Bronchial epithelial cell (primary cell): Measurements from ENCODE around the gene EFCAB8. TPM values are rescaled to one million over a fixed set of nuclear protein-coding genes. Genes with fewer than 3 reads are reported as not detected.
"Not testable (repeated sequence)": the region's sequence is repeated elsewhere in the genome, so short reads cannot be mapped to it uniquely, and the experiment has no call there.

Experiments
- DNase-seq: peaks from one replicate; pipeline ENCODE4 v3.0.0-alpha.2; 2010; ENCODE audit warnings: low read depth
- FAIRE-seq: peaks from 2 replicates; lab custom pipeline; 2011; peaks lifted over from hg19 to GRCh38; lab: Jason Lieb, UNC
- H3K27me3 ChIP-seq: 2 replicates; pipeline ENCODE4 v1.5.1; 2011; ENCODE audit warnings: low read length; ENCODE audit not compliant: control insufficient read depth, insufficient read depth
- H3K36me3 ChIP-seq: 2 replicates; pipeline ENCODE4 v1.5.1; 2011; ENCODE audit warnings: low read length; ENCODE audit not compliant: control insufficient read depth, insufficient read depth
- H3K4me3 ChIP-seq: 2 replicates; pipeline ENCODE4 v1.5.1; 2011; ENCODE audit warnings: mild to moderate bottlenecking, low read depth, low read length, control low read depth
- CTCF ChIP-seq: IDR thresholded peaks from 2 replicates; pipeline ENCODE4 v1.5.1; 2011; ENCODE audit warnings: mild to moderate bottlenecking, moderate library complexity, low read length, control low read depth, inconsistent platforms; ENCODE audit not compliant: insufficient read depth, severe bottlenecking
- total RNA-seq: library from RNA; depleted of rRNA; stranded (reverse); fragments of >200 nt; gene quantifications from 2 replicates; pipeline ENCODE4 v1.2.1, GENCODE V29; 2014

EFCAB8 gene
- total RNA-seq, 1 donor from 2014 or later, result under 0.01 TPM

GRCh38 chr20:32960222-32960518 lies 101.4 kb downstream of the EFCAB8 start:
- DNase-seq (no peak), FAIRE-seq (peak; percentile 32)
- H3K36me3 ChIP-seq, result no peaks in the 10 kb centered on the region
- no peaks in the 10 kb centered on the region for H3K27me3 ChIP-seq
- no peak for TF ChIP-seq CTCF
- no peak overlapping the region for H3K4me3 ChIP-seq

GRCh38 chr20:32960849-32961731 lies 102.4 kb downstream of the EFCAB8 start:
- TF ChIP-seq CTCF, result no peak
- Histone ChIP-seq H3K36me3 (no peaks in the 10 kb centered on the region), H3K4me3 (no peak overlapping the region), H3K27me3 (no peaks in the 10 kb centered on the region)
- no peak for FAIRE-seq
- DNase-seq, result no peak

GRCh38 chr20:32962053-32962452 lies 103.3 kb downstream of the EFCAB8 start:
- no peaks in the 10 kb centered on the region for H3K27me3 ChIP-seq
- H3K4me3 ChIP-seq, result no peak overlapping the region
- FAIRE-seq (no peak), DNase-seq (no peak)
- TF ChIP-seq CTCF, result no peak
- H3K36me3 ChIP-seq, result no peaks in the 10 kb centered on the region

- not testable (repeated sequence) for DNase-seq, FAIRE-seq, H3K4me3 ChIP-seq, H3K36me3 ChIP-seq, H3K27me3 ChIP-seq
These were observed 103.9 kb downstream of the EFCAB8 start for GRCh38 chr20:32962646-32963045.

GRCh38 chr20:32963176-32963575 lies 104.5 kb downstream of the EFCAB8 start:
- H3K27me3 ChIP-seq, result no peaks in the 10 kb centered on the region
- no peak for DNase-seq
- H3K4me3 ChIP-seq, result no peak overlapping the region
- H3K36me3 ChIP-seq, result no peaks in the 10 kb centered on the region
- no peak for FAIRE-seq
- TF ChIP-seq CTCF, result no peak

- no peak for DNase-seq
- FAIRE-seq, result no peak
- Histone ChIP-seq H3K27me3 (no peaks in the 10 kb centered on the region), H3K4me3 (no peak overlapping the region), H3K36me3 (no peaks in the 10 kb centered on the region)
- TF ChIP-seq CTCF, result no peak
These were observed 105.9 kb downstream of the EFCAB8 start for GRCh38 chr20:32964575-32964974.
